NCI-H526 (cell line): Measurements from ENCODE around the gene AOPEP.
"Not testable (repeated sequence)": the region's sequence is repeated elsewhere in the genome, so short reads cannot be mapped to it uniquely, and the experiment has no call there.

Source experiments
- DNase-seq, 2 experiments: peaks; one replicate each; lab custom pipeline; 2025; lab: John Stamatoyannopoulos, UW

Gene AOPEP

GRCh38 chr9:94870793-94871558 is 144.5 kb downstream of the AOPEP start:
- DNase-seq: no peak

GRCh38 chr9:94872083-94872833 is 145.8 kb downstream of the AOPEP start:
- DNase-seq: no peak

GRCh38 chr9:94872891-94873511 is 146.5 kb downstream of the AOPEP start:
- no peak for DNase-seq

- DNase-seq: no peak
These were observed 147.8 kb downstream of the AOPEP start for GRCh38 chr9:94874316-94874715.

- no peak for DNase-seq
These were observed 149.0 kb downstream of the AOPEP start for GRCh38 chr9:94875300-94876020.

GRCh38 chr9:94878804-94879203 is 152.3 kb downstream of the AOPEP start:
- not testable (repeated sequence) for DNase-seq

GRCh38 chr9:94879230-94879629 is 152.7 kb downstream of the AOPEP start:
- no peak for DNase-seq

- no peak for DNase-seq
These were observed 154.5 kb downstream of the AOPEP start for GRCh38 chr9:94881023-94881422.

- DNase-seq: no peak
These were observed 155.0 kb downstream of the AOPEP start for GRCh38 chr9:94881454-94881853.

GRCh38 chr9:94881940-94882339 is 155.4 kb downstream of the AOPEP start:
- DNase-seq: no peak

GRCh38 chr9:94882966-94883641 is 156.6 kb downstream of the AOPEP start:
- no peak for DNase-seq

- no peak for DNase-seq
These were observed 159.5 kb downstream of the AOPEP start for GRCh38 chr9:94885854-94886447.

GRCh38 chr9:94887721-94888120 is 161.2 kb downstream of the AOPEP start:
- DNase-seq: no peak

- DNase-seq: no peak
These were observed 162.3 kb downstream of the AOPEP start for GRCh38 chr9:94888775-94889174.

- DNase-seq: no peak
These were observed 163.1 kb downstream of the AOPEP start for GRCh38 chr9:94889628-94890027.

- DNase-seq: no peak
These were observed 164.7 kb downstream of the AOPEP start for GRCh38 chr9:94891183-94891582.

- no peak for DNase-seq
These were observed 166.2 kb downstream of the AOPEP start for GRCh38 chr9:94892675-94893074.

- no peak for DNase-seq
These were observed 167.7 kb downstream of the AOPEP start for GRCh38 chr9:94894094-94894699.

GRCh38 chr9:94895668-94896067 is 169.2 kb downstream of the AOPEP start:
- no peak for DNase-seq

GRCh38 chr9:94896512-94896911 is 170.0 kb downstream of the AOPEP start:
- no peak for DNase-seq
